NCI-H1930 (cell line): ENCODE measurements around the gene NSD2.
"Not testable (repeated sequence)": the region's sequence is repeated elsewhere in the genome, so short reads cannot be mapped to it uniquely, and the experiment has no call there.

Experiments used
- DNase-seq, 2 experiments: peaks; one replicate each; lab custom pipeline; 2025; lab: John Stamatoyannopoulos, UW

NSD2 gene

DNA sequence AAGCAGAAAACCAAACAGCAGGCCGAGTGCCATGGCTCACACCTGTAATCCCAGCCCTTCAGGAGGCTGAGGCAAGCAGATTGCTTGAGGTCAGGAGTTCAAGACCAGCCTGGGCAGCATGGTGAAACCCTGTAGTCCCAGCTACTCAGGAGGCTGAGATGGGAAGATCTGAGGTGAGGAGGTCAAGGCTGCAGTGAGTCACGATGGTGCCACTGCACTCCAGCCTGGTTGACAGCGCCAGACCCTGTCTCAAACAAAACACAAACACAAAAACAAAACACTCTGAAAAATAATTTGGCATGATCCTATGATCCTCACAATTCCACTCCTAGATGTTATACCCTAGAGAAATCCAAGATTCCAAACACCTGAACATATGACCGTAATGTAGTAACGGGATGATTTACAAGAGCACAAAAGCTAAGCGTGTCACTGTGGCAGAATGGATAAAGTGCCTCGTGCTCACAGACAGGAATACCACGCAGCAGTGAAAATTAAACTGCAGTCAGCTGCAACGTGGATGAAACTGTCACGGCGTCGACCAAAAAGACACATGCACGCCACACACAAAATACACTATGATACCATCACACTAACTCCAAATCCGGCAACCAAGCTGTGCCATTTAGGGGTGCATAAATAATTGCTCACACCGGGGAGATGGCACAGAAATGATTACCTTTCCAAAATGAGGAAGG is 135.9 kb downstream of the NSD2 start:
- no peak for DNase-seq

DNA sequence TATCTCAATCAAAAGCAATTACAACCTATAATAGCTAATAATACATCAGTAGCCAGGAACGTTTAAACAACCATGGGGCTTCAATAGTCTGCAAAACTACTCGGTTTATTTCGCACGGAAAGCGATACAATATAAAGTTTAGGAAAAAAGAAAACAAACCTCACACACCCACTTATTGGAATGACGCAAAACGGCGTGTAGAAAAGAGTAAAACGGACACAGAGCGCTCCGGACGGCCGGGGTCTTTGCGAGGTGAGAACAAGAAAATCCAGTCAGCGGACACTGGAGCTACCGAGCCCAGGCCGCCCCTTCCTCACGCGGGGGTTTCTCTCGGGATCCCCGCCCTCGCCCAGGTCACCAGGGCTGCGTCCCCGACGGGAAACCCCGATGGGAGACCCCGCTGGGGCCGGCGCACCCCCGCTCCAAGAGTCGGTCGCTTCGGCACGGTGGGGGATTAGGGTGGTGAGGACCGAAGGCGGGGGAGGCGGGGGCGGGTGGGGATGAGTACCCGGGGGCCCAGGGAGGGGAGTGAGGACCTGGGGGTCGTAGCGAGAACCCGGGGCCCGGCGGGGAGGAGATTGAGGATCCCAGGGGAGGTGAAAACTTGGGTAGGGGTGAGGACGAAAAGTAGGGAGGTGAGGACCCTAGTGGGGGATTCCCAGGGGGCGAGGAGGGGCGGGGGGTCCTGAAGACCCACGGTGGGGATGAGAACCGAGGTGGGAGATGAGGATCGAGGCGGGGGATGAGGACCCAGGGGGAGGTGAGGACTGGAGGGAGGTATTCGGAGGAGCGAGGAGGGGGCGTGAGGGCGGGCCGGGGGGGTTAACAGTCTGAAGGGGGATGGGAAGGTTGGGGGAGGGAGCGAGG is 136.8 kb downstream of the NSD2 start:
- DNase-seq: no peak

DNA sequence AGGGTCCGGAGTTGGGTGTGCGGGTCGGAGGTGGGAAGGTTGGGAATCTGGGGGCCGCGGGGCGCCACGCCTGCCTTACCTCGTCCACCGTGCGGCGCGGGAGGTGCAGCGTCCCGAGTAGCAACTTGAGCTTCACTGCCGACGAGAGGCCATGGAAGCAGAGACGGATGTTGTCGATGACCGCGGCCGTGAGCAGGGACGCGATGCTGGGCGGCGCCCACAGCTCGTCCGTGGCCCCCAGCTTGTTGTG is 137.4 kb downstream of the NSD2 start:
- no peak for DNase-seq

GRCh38 chr4:2008921-2009650 is 137.9 kb downstream of the NSD2 start, which contains the start of gene NELFA:
TSS of gene NELFA (minus strand) at chr4:2008974. CDS start at chr4:2008959, 15 bp downstream.
- peak; percentile 88 to 97 for DNase-seq

GRCh38 chr4:2009651-2010233 is 138.5 kb downstream of the NSD2 start:
- peak; percentile 26 to 45 for DNase-seq

GRCh38 chr4:2011583-2011982 is 140.4 kb downstream of the NSD2 start:
- DNase-seq: no peak

GRCh38 chr4:2015008-2015407 is 143.8 kb downstream of the NSD2 start:
- DNase-seq: no peak

DNA sequence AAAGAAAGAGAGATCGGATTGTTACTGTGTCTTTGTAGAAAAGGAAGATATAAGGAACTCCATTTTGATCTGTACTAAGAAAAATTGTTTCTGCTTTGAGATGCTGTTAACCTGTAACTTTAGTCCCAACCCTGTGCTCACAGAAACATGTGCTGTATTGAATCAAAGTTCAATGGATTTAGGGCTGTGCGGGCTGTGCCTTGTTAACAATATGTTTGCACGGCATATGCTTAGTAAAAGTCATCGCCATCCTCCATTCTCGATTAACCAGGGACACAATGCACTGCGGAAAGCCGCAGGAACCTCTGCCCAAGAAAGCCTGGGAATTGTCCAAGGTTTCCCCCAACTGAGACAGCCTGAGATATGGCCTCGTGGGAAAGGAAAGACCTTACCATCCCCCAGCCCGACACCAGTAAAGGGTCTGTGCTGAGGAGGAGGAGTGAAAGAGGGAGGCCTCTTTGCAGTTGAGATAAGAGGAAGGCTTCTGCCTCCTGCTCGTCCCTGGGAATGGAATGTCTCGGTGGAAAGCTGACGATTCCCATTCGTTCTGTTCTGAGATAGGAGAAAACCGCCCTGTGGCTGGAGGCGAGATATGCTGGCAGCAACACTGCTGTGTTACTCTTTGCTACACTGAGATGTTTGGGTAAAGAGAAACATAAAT is 150.3 kb downstream of the NSD2 start:
- not testable (repeated sequence) for DNase-seq

- no peak for DNase-seq
Observed at GRCh38 chr4:2024683-2025082, 153.5 kb downstream of the NSD2 start.

GRCh38 chr4:2025817-2026216 is 154.6 kb downstream of the NSD2 start:
- no peak for DNase-seq

DNA sequence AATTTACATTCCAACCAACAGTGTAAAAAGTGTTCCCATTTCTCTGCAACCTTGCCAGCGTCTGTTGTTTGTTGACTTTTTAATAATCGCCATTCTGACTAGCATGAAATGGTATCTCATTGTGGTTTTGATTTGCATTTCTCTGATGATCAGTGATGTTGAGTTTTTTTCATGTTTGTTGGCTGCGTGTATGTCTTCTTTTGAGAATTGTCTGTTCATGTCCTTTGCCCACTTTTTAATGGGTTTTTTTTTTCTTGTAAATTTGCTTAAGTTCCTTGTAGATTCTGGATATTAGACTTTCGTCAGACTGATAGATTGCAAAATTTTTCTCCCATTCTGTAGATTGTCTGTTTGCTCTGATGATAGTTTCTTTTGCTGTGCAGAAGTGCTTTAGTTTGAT is 155.9 kb downstream of the NSD2 start:
- DNase-seq: not testable (repeated sequence)

GRCh38 chr4:2031161-2031560 is 160.0 kb downstream of the NSD2 start:
- not testable (repeated sequence) for DNase-seq
